HG03521 (cell line): Measurements from ENCODE around the gene PABPN1L.
"Not testable (repeated sequence)": the region's sequence is repeated elsewhere in the genome, so short reads cannot be mapped to it uniquely, and the experiment has no call there.

Source experiments
- ATAC-seq: cut with Tn5 transposase; IDR thresholded peaks from one replicate; pipeline ENCODE4 v1.9.1; 2021; ENCODE audit warnings: mild to moderate bottlenecking, moderate library complexity; ENCODE audit not compliant: unreplicated experiment

The PABPN1L gene

GRCh38 chr16:88833086-88833485 is 33.4 kb downstream of the PABPN1L start:
- no peak for ATAC-seq

- no peak for ATAC-seq
Observed at GRCh38 chr16:88831838-88832237, 34.6 kb downstream of the PABPN1L start.

- ATAC-seq, result no peak
Observed at GRCh38 chr16:88830783-88831182, 35.7 kb downstream of the PABPN1L start.

- no peak for ATAC-seq
Observed at GRCh38 chr16:88830258-88830657, 36.2 kb downstream of the PABPN1L start.

GRCh38 chr16:88828711-88829110 is 37.7 kb downstream of the PABPN1L start:
- ATAC-seq, result no peak

GRCh38 chr16:88827727-88828126 is 38.7 kb downstream of the PABPN1L start:
- no peak for ATAC-seq

GRCh38 chr16:88826070-88826840 is 40.2 kb downstream of the PABPN1L start:
- no peak for ATAC-seq

- ATAC-seq, result no peak
Observed at GRCh38 chr16:88825146-88825545, 41.3 kb downstream of the PABPN1L start.

GRCh38 chr16:88824256-88825077 is 42.0 kb downstream of the PABPN1L start:
- ATAC-seq, result no peak

- ATAC-seq, result not testable (repeated sequence)
Observed at GRCh38 chr16:88823646-88824045, 42.8 kb downstream of the PABPN1L start.

GRCh38 chr16:88822281-88823040 is 44.0 kb downstream of the PABPN1L start:
- no peak for ATAC-seq

GRCh38 chr16:88821168-88821850 is 45.2 kb downstream of the PABPN1L start:
- ATAC-seq, result no peak

GRCh38 chr16:88820385-88821025 is 46.0 kb downstream of the PABPN1L start:
- no peak for ATAC-seq

- ATAC-seq, result no peak
Observed at GRCh38 chr16:88819126-88819525, 47.3 kb downstream of the PABPN1L start.

GRCh38 chr16:88818575-88818874 is 47.9 kb downstream of the PABPN1L start:
- ATAC-seq, result no peak

GRCh38 chr16:88817785-88818574 is 48.5 kb downstream of the PABPN1L start:
- ATAC-seq, result no peak

GRCh38 chr16:88816736-88817535 is 49.5 kb downstream of the PABPN1L start:
- no peak for ATAC-seq

GRCh38 chr16:88815901-88816589 is 50.4 kb downstream of the PABPN1L start:
- ATAC-seq, result no peak
